Activated CD8-positive, alpha-beta T cell treated with anti-CD3 and anti-CD28 coated beads for 36 hours (primary cell): ENCODE data around the gene BCL2. TPM values are rescaled to one million over a fixed set of nuclear protein-coding genes. Genes with fewer than 3 reads are reported as not detected.

Experiments
- ATAC-seq: fragments of 200-7000 bp; cut with Tn5 transposase; one replicate; pipeline ENCODE4 v1.10.0; 2021; ENCODE audit warnings: mild to moderate bottlenecking, moderate library complexity
- CTCF ChIA-PET: fragments of 350-600 bp; sonication (Branson Sonifier 250); formaldehyde crosslinking; loops from one replicate; lab custom pipeline; 2021; ENCODE audit warnings: antibody characterized with exemption; lab: Charles Lee
- POLR2A ChIA-PET: fragments of 350-600 bp; sonication (Branson Sonifier 250); formaldehyde crosslinking; loops from one replicate; lab custom pipeline; 2021; ENCODE audit warnings: antibody characterized with exemption; lab: Charles Lee
- DNase-seq: peaks from one replicate; pipeline ENCODE4 v3.0.0-alpha.2; 2020
- H3K27ac Mint-ChIP-seq: one replicate; pipeline ENCODE4 v1.8.0; 2021; ENCODE audit warnings: mild to moderate bottlenecking, mixed read lengths
- H3K27me3 Mint-ChIP-seq: one replicate; pipeline ENCODE4 v1.8.0; 2021; ENCODE audit warnings: mixed read lengths
- H3K36me3 Mint-ChIP-seq: one replicate; pipeline ENCODE4 v1.8.0; 2021; ENCODE audit warnings: low read depth, mixed read lengths
- H3K4me1 Mint-ChIP-seq: one replicate; pipeline ENCODE4 v1.8.0; 2021; ENCODE audit warnings: low read depth, mixed read lengths
- H3K4me3 Mint-ChIP-seq: one replicate; pipeline ENCODE4 v1.8.0; 2021; ENCODE audit warnings: mild to moderate bottlenecking, moderate library complexity, mixed read lengths
- H3K9me3 Mint-ChIP-seq: one replicate; pipeline ENCODE4 v1.8.0; 2021; ENCODE audit warnings: mixed read lengths
- CTCF ChIP-seq: fragments of 200-600 bp; IDR thresholded peaks from one replicate; pipeline ENCODE4 v1.8.0; 2022; ENCODE audit warnings: antibody characterized with exemption, mild to moderate bottlenecking
- intact Hi-C: fragments of 100-400 bp; cut with micrococcal nuclease; formaldehyde crosslinking; loops from one replicate; pipeline ENCODE4 v1.10.0; 2022
- total RNA-seq, 2 experiments: library from RNA; stranded (reverse); gene quantifications; one replicate each; pipeline ENCODE4 v1.2.3, GENCODE V29; 2021

BCL2 gene
- total RNA-seq, 2 experiments from 2014 or later, result 104 to 107 TPM

GRCh38 chr18:63158676-63159291 lies 160.8 kb downstream of the BCL2 start:
- POLR2A ChIA-PET, result interaction anchor here (0.8 to 8.0 kb wide), 14 partner anchors 16 to 168 kb away, joined by 3 to 68 read pairs (median 6); partner anchors contain the start of gene BCL2
- Mint-ChIP-seq H3K4me1 (peaks cover 98% of the 10 kb centered on the region), H3K27ac (peak overlapping the region; percentile 99), H3K4me3 (peak overlapping the region; percentile 85), H3K9me3 (no peaks in the 10 kb centered on the region), H3K36me3 (peaks cover 75% of the 10 kb centered on the region), H3K27me3 (no peaks in the 10 kb centered on the region)
- intact Hi-C loops, result loop anchor here (2.0 to 10.0 kb wide), 3 partner anchors 52 to 144 kb away; no protein-coding TSS in a partner anchor
- CTCF ChIA-PET, result interaction anchor here (0.9 to 2.0 kb wide), 6 partner anchors 28 to 160 kb away, joined by 3 to 10 read pairs (median 3); partner anchors contain the start of gene BCL2
- TF ChIP-seq CTCF, result no peak
- ATAC-seq, result peak; percentile 15
- peak; percentile 76 for DNase-seq

GRCh38 chr18:63158012-63158631 lies 161.4 kb downstream of the BCL2 start:
- ChIA-PET POLR2A (interaction anchor here (0.8 to 8.0 kb wide), 18 partner anchors 15 to 168 kb away, joined by 3 to 68 read pairs (median 4); partner anchors contain the start of gene BCL2), CTCF (interaction anchor here (0.9 to 2.0 kb wide), 8 partner anchors 20 to 161 kb away, joined by 3 to 10 read pairs (median 3); partner anchors contain the start of gene BCL2)
- no peak for TF ChIP-seq CTCF
- Mint-ChIP-seq H3K27me3 (no peaks in the 10 kb centered on the region), H3K27ac (peak overlapping the region; percentile 99), H3K36me3 (peaks cover 74% of the 10 kb centered on the region), H3K9me3 (no peaks in the 10 kb centered on the region), H3K4me3 (peak overlapping the region; percentile 85), H3K4me1 (peaks cover 98% of the 10 kb centered on the region)
- peak; percentile 44 for DNase-seq
- intact Hi-C loops, result loop anchor here (2.0 to 10.0 kb wide), 3 partner anchors 53 to 144 kb away; no protein-coding TSS in a partner anchor
- ATAC-seq, result no peak

GRCh38 chr18:63157293-63158011 lies 162.1 kb downstream of the BCL2 start:
- no peaks in the 10 kb centered on the region for H3K27me3 Mint-ChIP-seq
- ChIA-PET CTCF (interaction anchor here (0.9 to 2.0 kb wide), 8 partner anchors 19 to 162 kb away, joined by 3 to 10 read pairs (median 3); partner anchors contain the start of gene BCL2), POLR2A (interaction anchor here (0.9 to 8.0 kb wide), 14 partner anchors 15 to 163 kb away, joined by 3 to 68 read pairs (median 7); partner anchors contain the start of gene BCL2)
- intact Hi-C loops, result loop anchor here (2.0 to 10.0 kb wide), 3 partner anchors 53 to 145 kb away; no protein-coding TSS in a partner anchor
- peak overlapping the region; percentile 99 for H3K27ac Mint-ChIP-seq
- ATAC-seq (peak; percentile 1), DNase-seq (peak; percentile 61)
- TF ChIP-seq CTCF, result no peak
- H3K9me3 Mint-ChIP-seq, result no peaks in the 10 kb centered on the region
- H3K4me3 Mint-ChIP-seq, result peak overlapping the region; percentile 85
- peaks cover 73% of the 10 kb centered on the region for H3K36me3 Mint-ChIP-seq
- peaks cover 98% of the 10 kb centered on the region for H3K4me1 Mint-ChIP-seq

GRCh38 chr18:63155910-63156773 lies 163.4 kb downstream of the BCL2 start:
- no peak for ATAC-seq
- ChIA-PET CTCF (interaction anchor here (1.0 to 4.1 kb wide), 16 partner anchors 13 to 162 kb away, joined by 3 to 36 read pairs (median 6); partner anchors contain the start of gene BCL2), POLR2A (interaction anchor here (0.6 to 8.0 kb wide), 14 partner anchors 14 to 162 kb away, joined by 3 to 68 read pairs (median 9); partner anchors contain the start of gene BCL2)
- TF ChIP-seq CTCF, result no peak
- peak; percentile 41 for DNase-seq
- Mint-ChIP-seq H3K4me1 (peaks cover 97% of the 10 kb centered on the region), H3K9me3 (no peaks in the 10 kb centered on the region), H3K27me3 (no peaks in the 10 kb centered on the region), H3K36me3 (peaks cover 72% of the 10 kb centered on the region), H3K27ac (peak overlapping the region; percentile 99), H3K4me3 (peak overlapping the region; percentile 85)
- intact Hi-C loops, result loop anchor here (2.0 to 10.0 kb wide), 3 partner anchors 17 to 146 kb away; no protein-coding TSS in a partner anchor
